Measurements from ENCODE around the gene MDFI.

Gene MDFI

DNA sequence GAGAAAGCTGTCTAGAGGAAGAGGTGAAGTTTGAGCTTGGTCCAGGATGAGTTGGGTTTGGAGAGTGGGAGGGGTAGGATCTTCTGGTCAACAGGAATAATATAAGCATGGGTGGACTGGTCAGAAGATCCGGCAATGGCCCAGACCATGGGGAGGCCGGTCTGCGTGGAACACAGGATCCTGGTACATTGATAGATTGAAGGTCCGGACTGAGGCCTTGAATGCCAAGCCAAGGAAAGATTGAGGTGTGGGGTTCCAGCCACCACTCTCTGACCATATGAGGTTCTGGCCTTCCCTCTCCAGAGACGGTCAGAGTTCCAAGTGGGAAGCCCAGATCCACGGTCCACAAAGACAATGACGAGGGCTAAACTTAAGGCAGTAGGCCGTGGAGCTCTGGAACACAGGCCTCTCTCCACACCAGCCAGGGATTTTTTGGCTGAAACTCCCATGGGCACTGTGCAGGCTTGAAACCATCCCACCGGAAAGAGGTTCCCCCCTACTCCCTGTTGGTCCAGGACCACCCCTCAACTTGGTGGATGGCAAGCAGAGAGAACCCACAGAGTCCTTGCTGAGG, 3.2 kb downstream of the MDFI start:
- Histone ChIP-seq H3K9me3 (ENCODE audit: control insufficient read depth, low read length) (no peaks in the 10 kb centered on the region), H3K36me3 (ENCODE audit: control insufficient read depth, insufficient read depth, low read length) (no peaks in the 10 kb centered on the region), H3K4me1 (ENCODE audit: control insufficient read depth, insufficient read depth, low read length, poor library complexity, severe bottlenecking) (peaks cover 15% of the 10 kb centered on the region), H3K4me3 (ENCODE audit: insufficient read depth, low read depth, low read length, poor library complexity, severe bottlenecking) (no peak overlapping the region), H3K27ac (ENCODE audit: insufficient read depth, low read length, poor library complexity, severe bottlenecking) (no peak overlapping the region), H3K27me3 (replicated peaks; ENCODE audit: control insufficient read depth, insufficient read depth, low read length, poor library complexity, severe bottlenecking) (peaks cover 16% of the 10 kb centered on the region)
- no peak for DNase-seq

DNA sequence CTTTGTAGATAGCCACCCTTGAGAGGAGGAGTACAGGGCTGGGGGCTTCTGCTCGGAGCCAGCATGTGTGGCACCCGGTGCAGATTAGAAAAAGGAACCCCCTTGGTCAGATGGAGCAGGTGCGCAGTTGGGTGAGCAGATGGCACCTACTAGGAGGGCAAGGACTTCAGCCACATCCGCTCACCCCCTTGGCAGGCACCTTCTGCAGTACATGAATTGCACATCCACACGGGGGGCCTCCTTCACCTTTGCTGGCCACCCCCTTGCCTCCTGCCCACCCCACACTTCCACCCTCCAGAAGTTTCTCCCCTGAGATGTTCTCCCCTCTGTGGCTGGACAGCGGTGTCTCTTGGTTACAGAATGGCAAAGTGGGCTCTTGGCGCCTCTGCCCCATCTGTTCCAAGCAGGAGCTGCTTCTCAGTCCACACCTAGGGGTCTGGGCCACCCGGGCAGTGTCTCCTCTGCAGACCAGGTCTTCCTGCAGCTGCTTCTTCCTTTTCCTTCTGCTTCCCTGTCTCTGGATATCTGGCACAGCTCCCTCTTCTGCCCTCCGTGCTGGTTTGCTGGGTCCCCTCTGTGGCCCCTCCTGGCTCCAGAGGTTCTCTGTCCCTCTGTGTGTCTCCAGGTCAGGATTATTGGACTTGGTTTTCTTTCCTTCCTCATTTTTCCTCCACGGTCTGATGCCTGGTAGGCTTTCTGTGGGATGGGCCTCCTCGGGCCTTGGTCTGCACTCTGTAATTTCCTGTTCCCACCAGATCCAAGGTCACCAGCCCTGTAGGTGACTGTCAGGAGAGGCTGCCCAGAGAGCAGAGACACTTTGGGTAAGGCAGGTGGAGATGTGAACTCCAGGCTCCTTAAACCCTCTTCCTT, 4.1 kb downstream of the MDFI start:
- no peak overlapping the region for H3K4me3 ChIP-seq (ENCODE audit: insufficient read depth, low read depth, low read length, poor library complexity, severe bottlenecking)

DNA sequence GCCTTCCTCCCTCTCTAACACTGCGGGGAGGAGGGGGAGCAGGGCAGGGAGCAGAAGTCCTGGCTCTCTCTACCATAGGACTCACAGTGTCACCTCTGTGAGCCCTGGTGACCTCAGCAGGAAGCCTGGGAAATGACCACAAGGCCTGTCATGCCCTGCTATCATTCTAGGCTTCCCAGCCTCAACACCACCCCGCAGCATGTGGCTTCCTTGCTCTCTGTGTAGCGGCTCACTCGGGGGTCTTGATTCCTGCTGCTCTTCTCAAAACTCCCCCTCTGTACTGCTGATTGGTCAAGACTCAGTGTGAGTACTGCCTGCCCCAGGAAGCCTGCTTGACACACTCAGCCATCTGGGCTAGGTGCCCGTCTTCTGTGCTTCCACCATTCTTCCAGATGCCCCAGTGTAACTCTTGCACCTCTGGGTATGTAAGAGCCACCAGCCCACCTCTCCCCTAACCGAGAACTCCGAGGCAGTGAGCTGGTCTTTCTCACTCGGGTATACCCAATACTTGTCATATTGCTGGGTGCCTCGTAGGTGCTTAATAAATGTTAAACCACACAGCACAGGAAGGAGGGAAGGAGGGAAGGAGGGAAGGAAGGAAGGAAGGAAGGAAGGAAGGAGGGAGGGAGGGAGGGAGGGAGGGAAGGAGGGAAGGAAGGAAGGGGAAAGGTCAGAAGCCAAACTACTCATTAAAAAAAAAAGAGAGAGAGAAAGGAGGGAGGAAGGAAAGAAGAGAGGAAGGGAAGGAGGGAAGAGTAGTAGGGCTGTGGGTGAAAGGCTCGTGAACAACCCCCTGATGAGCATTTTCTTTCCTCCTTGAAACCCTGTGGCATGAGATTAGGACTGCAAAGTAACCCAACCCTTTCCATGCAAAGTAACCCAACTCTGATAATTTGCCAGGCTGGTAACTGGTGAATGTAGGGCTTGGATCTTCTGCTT, 5.0 kb downstream of the MDFI start:
- Histone ChIP-seq H3K27ac (ENCODE audit: insufficient read depth, low read length, poor library complexity, severe bottlenecking) (no peak overlapping the region), H3K4me1 (ENCODE audit: control insufficient read depth, insufficient read depth, low read length, poor library complexity, severe bottlenecking) (peaks cover 5% of the 10 kb centered on the region), H3K9me3 (ENCODE audit: control insufficient read depth, low read length) (no peaks in the 10 kb centered on the region), H3K27me3 (replicated peaks; ENCODE audit: control insufficient read depth, insufficient read depth, low read length, poor library complexity, severe bottlenecking) (peaks cover 5% of the 10 kb centered on the region), H3K4me3 (ENCODE audit: insufficient read depth, low read depth, low read length, poor library complexity, severe bottlenecking) (no peak overlapping the region), H3K36me3 (ENCODE audit: control insufficient read depth, insufficient read depth, low read length) (no peaks in the 10 kb centered on the region)
- no peak for DNase-seq

More for the DNA sequence above, 4.1 kb downstream of the MDFI start:
- no peak overlapping the region for H3K27ac ChIP-seq (ENCODE audit: insufficient read depth, low read length, poor library complexity, severe bottlenecking)
- H3K9me3 ChIP-seq (ENCODE audit: control insufficient read depth, low read length) = no peaks in the 10 kb centered on the region
- H3K36me3 ChIP-seq (ENCODE audit: control insufficient read depth, insufficient read depth, low read length) = no peaks in the 10 kb centered on the region
- peaks cover 14% of the 10 kb centered on the region for H3K4me1 ChIP-seq (ENCODE audit: control insufficient read depth, insufficient read depth, low read length, poor library complexity, severe bottlenecking)
- H3K27me3 ChIP-seq (replicated peaks; ENCODE audit: control insufficient read depth, insufficient read depth, low read length, poor library complexity, severe bottlenecking) = peaks cover 14% of the 10 kb centered on the region
- DNase-seq = no peak

DNA sequence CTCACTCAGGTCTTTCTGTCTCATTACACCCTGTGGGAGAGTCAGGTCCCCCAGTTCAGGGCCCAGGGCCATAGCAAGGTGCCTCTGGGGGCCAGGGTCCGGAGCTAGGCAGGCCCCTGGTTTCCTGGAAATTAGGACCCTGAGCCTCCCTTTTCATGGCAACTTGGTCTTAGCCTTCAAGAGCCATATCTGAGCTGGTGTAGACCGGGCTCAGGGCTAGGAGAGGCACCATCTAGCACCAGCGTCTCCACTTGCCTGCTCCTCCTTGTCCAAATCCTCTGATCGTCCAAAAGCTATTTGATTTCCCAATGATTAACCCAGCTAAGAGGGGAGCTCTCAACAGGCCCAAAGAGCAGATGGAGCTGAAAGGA, 5.6 kb downstream of the MDFI start:
- Histone ChIP-seq H3K9me3 (ENCODE audit: control insufficient read depth, low read length) (no peaks in the 10 kb centered on the region), H3K27me3 (replicated peaks; ENCODE audit: control insufficient read depth, insufficient read depth, low read length, poor library complexity, severe bottlenecking) (no peaks in the 10 kb centered on the region), H3K4me3 (ENCODE audit: insufficient read depth, low read depth, low read length, poor library complexity, severe bottlenecking) (no peak overlapping the region), H3K27ac (ENCODE audit: insufficient read depth, low read length, poor library complexity, severe bottlenecking) (no peak overlapping the region), H3K4me1 (ENCODE audit: control insufficient read depth, insufficient read depth, low read length, poor library complexity, severe bottlenecking) (no peaks in the 10 kb centered on the region), H3K36me3 (ENCODE audit: control insufficient read depth, insufficient read depth, low read length) (no peaks in the 10 kb centered on the region)
- no peak for DNase-seq

DNA sequence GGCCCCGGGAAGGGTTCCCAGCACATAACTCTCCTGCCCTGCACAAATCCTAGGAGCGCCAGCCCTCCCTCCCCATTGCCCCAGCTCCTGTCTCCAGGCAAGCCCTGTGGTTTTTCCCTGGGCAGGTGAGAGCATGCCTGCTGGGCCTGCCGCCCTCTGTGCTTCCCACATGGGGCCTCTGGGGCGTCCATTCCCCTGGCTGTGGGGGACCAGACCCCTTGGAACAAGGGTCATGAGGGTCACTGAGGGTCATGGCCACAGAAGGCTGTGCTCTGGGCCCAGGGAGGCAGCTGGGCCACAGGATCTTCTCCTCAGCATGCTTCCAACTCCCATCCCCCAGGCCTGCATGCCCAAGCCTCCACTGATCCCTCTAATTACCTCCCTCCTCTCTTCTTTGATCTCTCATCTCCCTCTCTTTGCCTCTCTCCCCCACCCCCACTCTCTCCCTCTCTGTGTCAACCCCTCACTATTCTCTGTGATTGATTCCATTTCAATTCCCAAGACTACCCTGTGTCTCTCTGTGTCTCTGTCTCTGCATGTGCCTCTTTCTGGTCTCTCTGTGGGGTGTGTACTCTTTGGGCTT, 6.1 kb downstream of the MDFI start:
- Histone ChIP-seq H3K4me3 (ENCODE audit: insufficient read depth, low read depth, low read length, poor library complexity, severe bottlenecking) (no peak overlapping the region), H3K9me3 (ENCODE audit: control insufficient read depth, low read length) (no peaks in the 10 kb centered on the region), H3K27ac (ENCODE audit: insufficient read depth, low read length, poor library complexity, severe bottlenecking) (no peak overlapping the region), H3K36me3 (ENCODE audit: control insufficient read depth, insufficient read depth, low read length) (no peaks in the 10 kb centered on the region), H3K27me3 (replicated peaks; ENCODE audit: control insufficient read depth, insufficient read depth, low read length, poor library complexity, severe bottlenecking) (no peaks in the 10 kb centered on the region), H3K4me1 (ENCODE audit: control insufficient read depth, insufficient read depth, low read length, poor library complexity, severe bottlenecking) (no peaks in the 10 kb centered on the region)
- no peak for DNase-seq

DNA sequence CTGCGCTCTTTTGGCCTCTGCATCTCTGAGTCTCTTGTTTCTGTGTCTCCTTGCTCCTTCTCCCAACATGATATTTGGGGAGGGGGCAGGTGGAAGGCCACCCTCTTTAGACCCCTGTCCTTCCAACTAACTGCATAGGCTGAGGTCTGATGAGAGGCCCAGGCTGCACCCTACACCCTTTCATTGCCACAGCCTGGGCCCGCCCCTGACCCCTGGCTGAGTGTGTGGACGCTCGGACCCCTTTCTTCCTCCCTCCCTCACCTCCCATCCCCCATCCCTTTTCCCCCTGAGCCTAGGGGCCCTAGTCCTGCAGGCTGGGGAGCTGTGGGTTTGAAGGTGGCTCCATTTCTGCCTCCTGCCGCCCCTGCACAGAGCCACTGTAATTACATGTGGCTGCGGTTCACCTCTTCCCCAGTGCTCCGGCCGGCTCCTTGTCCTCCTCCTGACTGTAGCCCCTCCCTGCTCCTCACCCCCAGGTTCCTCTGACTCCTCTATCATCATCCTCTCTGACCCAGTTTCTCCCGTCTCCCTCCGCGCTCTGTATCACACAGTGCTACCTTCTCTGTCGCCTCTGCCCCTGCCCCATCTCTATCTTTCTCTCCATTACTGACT, 6.8 kb downstream of the MDFI start:
- Histone ChIP-seq H3K4me1 (ENCODE audit: control insufficient read depth, insufficient read depth, low read length, poor library complexity, severe bottlenecking) (no peaks in the 10 kb centered on the region), H3K36me3 (ENCODE audit: control insufficient read depth, insufficient read depth, low read length) (no peaks in the 10 kb centered on the region), H3K4me3 (ENCODE audit: insufficient read depth, low read depth, low read length, poor library complexity, severe bottlenecking) (no peak overlapping the region), H3K9me3 (ENCODE audit: control insufficient read depth, low read length) (no peaks in the 10 kb centered on the region), H3K27ac (ENCODE audit: insufficient read depth, low read length, poor library complexity, severe bottlenecking) (no peak overlapping the region), H3K27me3 (replicated peaks; ENCODE audit: control insufficient read depth, insufficient read depth, low read length, poor library complexity, severe bottlenecking) (no peaks in the 10 kb centered on the region)
- no peak for DNase-seq

DNA sequence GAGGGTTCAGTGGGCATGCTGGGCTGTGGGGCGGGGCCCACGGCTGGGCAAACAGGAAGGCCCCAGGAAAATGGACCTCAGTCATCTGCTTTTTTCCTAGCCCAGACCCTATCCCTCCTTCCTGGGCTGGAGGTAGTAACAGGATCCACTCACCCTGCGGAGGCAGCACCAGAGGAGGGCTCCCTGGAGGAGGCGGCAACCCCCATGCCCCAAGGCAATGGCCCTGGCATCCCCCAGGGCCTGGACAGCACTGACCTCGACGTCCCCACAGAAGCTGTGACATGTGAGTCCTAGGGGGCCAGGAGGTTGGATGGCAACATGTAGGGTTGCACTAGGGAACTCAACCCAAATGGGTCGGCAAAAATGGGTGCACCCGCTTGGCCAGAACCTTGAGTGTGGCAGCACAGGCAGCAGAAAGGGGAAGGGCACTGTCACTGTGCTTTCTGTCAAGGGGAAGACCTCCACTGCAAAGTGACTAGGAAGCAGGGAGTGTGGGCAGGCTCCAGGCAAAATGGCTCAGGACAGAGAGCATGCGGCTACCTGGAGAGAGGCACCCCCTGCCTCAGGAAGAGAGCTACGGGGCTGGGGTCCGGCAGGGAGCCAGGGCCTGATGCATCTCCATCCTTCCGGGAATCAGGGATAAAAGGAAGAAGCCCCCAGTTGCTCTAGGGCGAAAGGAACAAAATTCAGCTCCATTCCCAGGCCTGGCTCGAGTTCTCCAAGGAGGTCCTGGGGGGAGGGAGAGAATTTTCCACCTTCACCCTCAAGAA, 7.9 kb downstream of the MDFI start:
- Histone ChIP-seq H3K36me3 (ENCODE audit: control insufficient read depth, insufficient read depth, low read length) (no peaks in the 10 kb centered on the region), H3K27me3 (replicated peaks; ENCODE audit: control insufficient read depth, insufficient read depth, low read length, poor library complexity, severe bottlenecking) (no peaks in the 10 kb centered on the region), H3K9me3 (ENCODE audit: control insufficient read depth, low read length) (no peaks in the 10 kb centered on the region), H3K27ac (ENCODE audit: insufficient read depth, low read length, poor library complexity, severe bottlenecking) (no peak overlapping the region), H3K4me3 (ENCODE audit: insufficient read depth, low read depth, low read length, poor library complexity, severe bottlenecking) (no peak overlapping the region), H3K4me1 (ENCODE audit: control insufficient read depth, insufficient read depth, low read length, poor library complexity, severe bottlenecking) (no peaks in the 10 kb centered on the region)
- DNase-seq = no peak

DNA sequence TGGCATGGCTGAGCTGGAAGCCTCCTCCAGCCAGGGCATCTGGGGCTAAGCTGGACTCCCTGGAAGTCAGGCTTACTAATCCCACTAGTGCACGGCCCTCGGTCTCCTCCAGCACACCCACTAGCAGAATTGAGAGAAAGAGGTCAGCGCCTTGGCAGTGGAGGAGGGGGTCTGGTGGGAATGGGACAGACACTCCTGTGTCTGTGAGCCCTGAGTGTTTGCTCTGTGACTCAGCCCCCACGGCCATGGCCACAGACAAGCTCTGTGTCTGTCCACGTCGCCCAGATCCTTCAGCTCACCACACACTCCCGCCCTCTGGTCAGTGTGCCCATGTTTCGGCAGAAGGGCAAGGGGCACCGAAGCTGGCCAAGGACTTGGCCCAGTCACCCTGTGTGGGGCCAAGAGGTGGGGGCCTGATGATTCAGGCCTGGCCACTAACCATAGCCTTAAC, 8.8 kb downstream of the MDFI start:
- Histone ChIP-seq H3K9me3 (ENCODE audit: control insufficient read depth, low read length) (no peaks in the 10 kb centered on the region), H3K36me3 (ENCODE audit: control insufficient read depth, insufficient read depth, low read length) (no peaks in the 10 kb centered on the region), H3K27me3 (replicated peaks; ENCODE audit: control insufficient read depth, insufficient read depth, low read length, poor library complexity, severe bottlenecking) (no peaks in the 10 kb centered on the region), H3K27ac (ENCODE audit: insufficient read depth, low read length, poor library complexity, severe bottlenecking) (no peak overlapping the region), H3K4me3 (ENCODE audit: insufficient read depth, low read depth, low read length, poor library complexity, severe bottlenecking) (no peak overlapping the region), H3K4me1 (ENCODE audit: control insufficient read depth, insufficient read depth, low read length, poor library complexity, severe bottlenecking) (no peaks in the 10 kb centered on the region)
- DNase-seq = no peak

DNA sequence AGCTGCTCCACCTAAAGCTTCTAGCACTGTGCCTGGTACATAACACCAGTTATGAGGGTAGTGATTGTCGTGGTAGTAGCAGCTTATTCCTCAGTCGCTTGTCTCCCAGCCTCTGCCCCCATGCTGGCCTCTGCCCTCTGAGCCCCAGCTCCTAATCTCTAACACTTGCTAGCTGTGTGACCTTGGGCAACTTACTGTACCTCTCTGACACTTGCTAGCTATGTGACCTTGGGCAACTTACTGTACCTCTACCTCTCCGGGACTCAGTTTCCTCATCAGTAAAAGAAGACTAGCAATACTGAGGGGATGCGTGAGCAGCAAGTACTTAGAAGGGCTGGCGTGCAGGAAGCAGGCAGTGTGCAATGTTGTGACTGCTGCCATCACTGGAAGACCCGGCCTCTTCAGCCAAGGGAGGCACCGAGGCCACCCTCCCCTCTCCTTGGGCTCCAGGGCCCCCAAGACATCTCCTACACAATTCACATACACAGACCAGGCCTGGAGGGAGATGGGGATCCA, 9.9 kb downstream of the MDFI start:
- Histone ChIP-seq H3K4me1 (ENCODE audit: control insufficient read depth, insufficient read depth, low read length, poor library complexity, severe bottlenecking) (no peaks in the 10 kb centered on the region), H3K9me3 (ENCODE audit: control insufficient read depth, low read length) (no peaks in the 10 kb centered on the region), H3K4me3 (ENCODE audit: insufficient read depth, low read depth, low read length, poor library complexity, severe bottlenecking) (no peak overlapping the region), H3K27ac (ENCODE audit: insufficient read depth, low read length, poor library complexity, severe bottlenecking) (no peak overlapping the region), H3K27me3 (replicated peaks; ENCODE audit: control insufficient read depth, insufficient read depth, low read length, poor library complexity, severe bottlenecking) (no peaks in the 10 kb centered on the region), H3K36me3 (ENCODE audit: control insufficient read depth, insufficient read depth, low read length) (no peaks in the 10 kb centered on the region)
- DNase-seq = no peak
